ENCODE data around the gene HYAL1. TPM values are rescaled to one million over a fixed set of nuclear protein-coding genes. Genes with fewer than 3 reads are reported as not detected.
A peak's percentile ranks its signal among the peaks of the same experiment; 100 is the strongest.

HYAL1 gene
- total RNA-seq, 2 donors from 2014 or later: 38.1 to 40.8 TPM

DNA sequence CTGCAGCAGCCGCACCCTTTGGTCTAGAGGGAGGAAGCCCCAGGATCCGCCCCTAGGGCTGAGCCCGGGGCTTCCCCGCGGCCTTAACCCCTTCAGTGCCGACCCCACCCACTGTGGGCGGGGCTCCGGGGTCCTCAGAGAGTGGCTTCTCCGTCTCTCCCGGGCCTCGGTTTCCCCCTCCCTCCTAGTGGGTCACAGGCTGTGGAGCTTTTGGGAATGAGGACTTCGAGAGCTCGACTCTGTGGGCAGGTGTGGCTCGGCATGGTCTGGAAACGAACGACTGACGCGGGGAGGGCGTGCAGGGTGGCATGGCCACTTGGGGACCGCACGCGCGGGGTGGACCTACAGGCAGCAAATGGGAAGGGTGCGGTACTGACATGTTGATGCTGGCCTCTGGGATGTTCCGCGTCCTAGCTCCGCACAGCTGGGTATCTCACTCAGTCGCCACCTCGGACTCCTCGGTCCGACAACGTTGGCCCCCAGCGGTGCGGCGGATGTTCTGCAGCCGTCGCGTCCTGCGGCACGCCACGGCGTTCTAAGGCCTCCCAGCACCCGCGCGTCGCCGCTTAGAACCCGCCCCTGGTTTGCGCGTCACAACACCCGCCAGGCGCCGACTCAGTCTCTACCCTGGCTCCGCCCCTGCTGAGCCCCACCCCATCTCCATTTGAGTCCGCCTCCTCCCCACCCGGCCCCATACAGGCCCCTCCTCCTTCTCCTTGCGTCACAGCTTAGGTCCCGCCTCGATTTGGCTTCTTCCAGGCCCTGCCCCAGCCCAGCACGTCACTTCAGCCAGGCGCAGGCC, 4.3 kb downstream of the HYAL1 start, which contains the start of the genes HYAL3 and NAA80:
Gene HYAL3, minus strand, starts transcription at position 570 of the 802 bp plus-strand sequence. CDS start 3,803 bp downstream, outside the sequence.
Gene NAA80, minus strand, starts transcription at position 570 of the 802 bp plus-strand sequence. CDS start 1,942 bp downstream, outside the sequence.
- H3K4me3 ChIP-seq: peak within 1 kb of the TSS; percentile 39 to 65
- TF ChIP-seq, protein P1, sequence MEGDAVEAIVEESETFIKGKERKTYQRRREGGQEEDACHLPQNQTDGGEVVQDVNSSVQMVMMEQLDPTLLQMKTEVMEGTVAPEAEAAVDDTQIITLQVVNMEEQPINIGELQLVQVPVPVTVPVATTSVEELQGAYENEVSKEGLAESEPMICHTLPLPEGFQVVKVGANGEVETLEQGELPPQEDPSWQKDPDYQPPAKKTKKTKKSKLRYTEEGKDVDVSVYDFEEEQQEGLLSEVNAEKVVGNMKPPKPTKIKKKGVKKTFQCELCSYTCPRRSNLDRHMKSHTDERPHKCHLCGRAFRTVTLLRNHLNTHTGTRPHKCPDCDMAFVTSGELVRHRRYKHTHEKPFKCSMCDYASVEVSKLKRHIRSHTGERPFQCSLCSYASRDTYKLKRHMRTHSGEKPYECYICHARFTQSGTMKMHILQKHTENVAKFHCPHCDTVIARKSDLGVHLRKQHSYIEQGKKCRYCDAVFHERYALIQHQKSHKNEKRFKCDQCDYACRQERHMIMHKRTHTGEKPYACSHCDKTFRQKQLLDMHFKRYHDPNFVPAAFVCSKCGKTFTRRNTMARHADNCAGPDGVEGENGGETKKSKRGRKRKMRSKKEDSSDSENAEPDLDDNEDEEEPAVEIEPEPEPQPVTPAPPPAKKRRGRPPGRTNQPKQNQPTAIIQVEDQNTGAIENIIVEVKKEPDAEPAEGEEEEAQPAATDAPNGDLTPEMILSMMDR (IDR thresholded peaks at IDR 0.05): peak in 1 of 2 donors; percentile 41
- H3K27ac ChIP-seq: peak within 1 kb of the TSS; percentile 89 to 90
- peak; percentile 100 for DNase-seq (ENCODE audit: low spot score)
- H3K36me3 ChIP-seq: no peaks in the 10 kb centered on the region
- no peaks in the 10 kb centered on the region for H3K27me3 ChIP-seq
- no peaks in the 10 kb centered on the region for H3K9me3 ChIP-seq
- H3K4me1 ChIP-seq: peaks cover 0 to 50% of the 10 kb centered on the region in 2 donors

DNA sequence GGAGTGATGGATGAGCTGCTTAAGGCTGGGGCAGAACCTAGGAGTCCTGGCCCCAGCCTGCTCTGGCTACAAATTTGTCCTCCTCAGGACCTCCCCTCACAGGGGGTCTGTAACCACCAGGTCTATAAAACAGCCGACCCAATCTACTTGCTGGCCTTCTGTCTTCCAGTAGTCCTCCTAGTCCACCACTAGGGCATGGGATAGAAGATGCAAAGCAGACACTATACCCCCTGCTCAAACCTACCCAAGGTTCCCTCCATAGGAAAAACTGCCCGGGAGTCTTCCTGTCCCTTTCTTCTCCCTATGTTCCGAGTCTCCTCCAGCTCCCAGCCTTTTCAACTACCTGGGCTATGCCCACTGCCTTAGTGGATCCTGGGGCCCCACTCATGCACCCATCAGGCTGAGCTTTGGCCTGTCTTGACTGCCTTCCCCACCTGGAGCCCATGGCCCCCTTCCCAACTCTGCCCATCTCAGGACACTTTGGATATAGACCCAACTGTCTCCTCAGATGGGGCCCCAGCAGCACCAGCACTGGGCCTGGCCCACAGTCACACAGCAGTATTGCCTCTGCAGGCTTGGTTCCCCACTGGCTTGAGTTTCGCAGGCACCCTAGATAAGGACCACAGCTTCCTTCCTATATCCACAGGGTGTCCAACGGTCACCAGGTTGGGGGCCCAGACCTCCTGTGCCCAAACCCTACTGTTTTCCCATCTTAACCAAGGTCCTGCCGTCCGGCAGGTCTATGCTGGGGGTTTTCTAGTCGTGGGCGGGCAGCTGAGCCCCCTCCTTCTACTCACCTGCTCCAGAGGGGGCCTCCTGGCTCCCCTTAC, 5.3 kb downstream of the HYAL1 start:
- Histone ChIP-seq H3K9me3 (no peaks in the 10 kb centered on the region), H3K4me1 (peaks cover 0 to 46% of the 10 kb centered on the region in 2 donors), H3K27me3 (no peaks in the 10 kb centered on the region), H3K36me3 (no peaks in the 10 kb centered on the region), H3K27ac (peak overlapping the region; percentile 86 to 89), H3K4me3 (peak overlapping the region; percentile 39 to 65)
- no peak for DNase-seq (ENCODE audit: low spot score)
- TF ChIP-seq, protein P1 (IDR thresholded peaks at IDR 0.05): no peak

DNA sequence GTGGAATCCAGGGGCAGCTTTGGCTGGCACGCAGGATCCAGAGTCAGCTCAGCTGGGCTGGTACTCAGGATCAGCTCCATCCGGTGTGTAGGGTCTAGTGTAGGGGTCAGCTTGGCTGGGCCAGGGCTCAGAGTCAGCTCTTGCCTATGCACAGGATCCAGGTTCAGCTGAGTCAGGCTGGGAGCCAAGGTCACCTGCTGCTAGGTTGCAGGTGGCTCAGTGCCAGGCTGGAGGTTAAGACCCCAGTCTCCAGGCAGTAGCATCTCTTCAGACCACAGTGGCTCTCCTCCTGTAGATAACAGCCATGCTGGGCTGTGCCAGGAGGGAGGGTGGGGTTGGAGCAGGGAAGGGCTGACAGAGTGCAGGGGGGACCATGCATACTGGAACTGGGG, 6.0 kb downstream of the HYAL1 start:
- TF ChIP-seq, protein P1 (IDR thresholded peaks at IDR 0.05): no peak
- H3K27me3 ChIP-seq: no peaks in the 10 kb centered on the region
- no peak overlapping the region for H3K4me3 ChIP-seq
- no peak for DNase-seq (ENCODE audit: low spot score)
- H3K27ac ChIP-seq: no peak overlapping the region
- no peaks in the 10 kb centered on the region for H3K9me3 ChIP-seq
- H3K4me1 ChIP-seq: peaks cover 0 to 46% of the 10 kb centered on the region in 2 donors
- no peaks in the 10 kb centered on the region for H3K36me3 ChIP-seq

DNA sequence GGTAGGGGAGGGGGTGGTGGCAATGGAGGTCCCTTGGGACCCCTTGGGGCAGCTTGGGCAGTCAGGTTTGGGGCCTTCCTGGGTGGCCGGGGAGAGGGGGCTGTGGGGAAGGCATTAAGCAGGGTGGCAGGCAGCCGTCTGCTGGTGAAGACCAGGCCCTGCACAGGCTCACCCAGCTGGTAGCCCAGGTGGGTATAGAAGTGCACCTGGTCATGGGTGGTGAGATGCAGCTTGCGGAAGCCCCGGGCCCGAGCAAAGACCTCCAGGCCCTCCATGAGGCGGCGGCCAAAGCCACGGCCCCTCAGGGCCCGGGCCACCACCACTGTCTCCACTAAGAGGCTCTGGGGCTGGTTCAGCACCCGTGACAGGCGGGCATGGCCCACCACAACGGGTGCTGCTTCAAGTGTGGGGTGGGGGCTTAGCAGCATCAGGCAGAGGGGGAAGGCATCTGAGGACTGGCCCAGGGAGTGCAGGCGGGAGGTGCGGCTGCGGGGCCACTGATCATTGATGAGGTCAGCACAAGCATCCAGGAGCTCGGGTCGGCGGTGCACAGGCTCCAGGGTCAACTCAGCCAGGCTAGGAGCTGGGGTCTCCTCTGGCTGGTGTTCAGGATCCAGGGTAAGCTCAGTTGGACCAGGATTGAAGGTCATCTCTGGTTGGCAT, 6.5 kb downstream of the HYAL1 start:
- Histone ChIP-seq H3K4me1 (peaks cover 0 to 44% of the 10 kb centered on the region in 2 donors), H3K27ac (no peak overlapping the region), H3K36me3 (no peaks in the 10 kb centered on the region), H3K27me3 (no peaks in the 10 kb centered on the region), H3K9me3 (no peaks in the 10 kb centered on the region), H3K4me3 (no peak overlapping the region)
- TF ChIP-seq, protein P1 (IDR thresholded peaks at IDR 0.05): no peak
- DNase-seq (ENCODE audit: low spot score): no peak

DNA sequence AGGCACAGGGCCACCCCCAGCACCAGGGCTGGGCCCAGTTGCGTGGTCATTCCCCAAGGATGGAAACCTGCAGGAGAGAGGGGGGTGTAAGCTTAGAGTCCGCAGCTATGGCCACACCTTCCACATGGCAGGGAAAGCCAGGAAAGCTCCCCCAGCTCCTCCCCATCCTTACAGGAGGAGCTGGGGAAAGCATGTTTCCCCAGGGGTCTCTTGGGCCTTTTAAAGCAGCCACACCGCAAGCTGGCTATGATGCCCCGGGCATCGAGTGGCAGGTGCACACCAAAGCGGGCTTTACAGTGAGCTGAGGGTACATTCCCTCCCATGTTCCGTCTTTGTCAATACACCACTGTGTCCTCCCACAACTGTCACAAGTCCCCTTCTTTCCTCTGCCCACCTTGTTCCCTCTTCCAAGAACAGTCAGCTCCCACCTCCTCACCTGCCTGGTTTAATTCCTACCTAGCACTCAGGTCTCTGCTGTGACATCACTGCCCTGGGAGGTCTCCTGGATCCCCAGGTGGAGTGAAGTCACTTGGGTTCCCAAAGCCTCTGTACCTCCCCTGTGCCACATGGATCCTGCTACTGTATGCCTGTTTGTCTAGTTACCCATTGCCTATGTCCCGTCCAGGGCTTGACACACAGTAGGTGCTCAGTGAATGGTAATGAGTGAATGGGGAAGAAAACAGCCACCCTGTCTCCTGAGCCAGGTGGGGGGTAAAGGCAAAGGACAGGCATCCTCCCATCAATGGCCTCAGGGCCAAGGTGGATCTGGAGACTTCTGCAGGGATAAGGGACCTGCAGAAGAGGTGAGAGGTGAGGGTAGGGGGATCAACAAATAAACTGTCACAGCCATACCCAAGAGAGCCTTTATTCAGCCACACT, 7.6 kb downstream of the HYAL1 start:
- H3K4me1 ChIP-seq: peaks cover 0 to 49% of the 10 kb centered on the region in 2 donors
- TF ChIP-seq, protein P1 (IDR thresholded peaks at IDR 0.05): no peak
- H3K9me3 ChIP-seq: no peaks in the 10 kb centered on the region

More for the DNA sequence above, 7.6 kb downstream of the HYAL1 start:
- Histone ChIP-seq H3K27ac (no peak overlapping the region), H3K4me3 (no peak overlapping the region), H3K36me3 (no peaks in the 10 kb centered on the region), H3K27me3 (no peaks in the 10 kb centered on the region)
- DNase-seq (ENCODE audit: low spot score): no peak
